ENCODE results near the gene ARAP1. TPM values are rescaled to one million over a fixed set of nuclear protein-coding genes. Genes with fewer than 3 reads are reported as not detected.

ARAP1 gene
- polyA plus RNA-seq, 1 donor from 2014 or later, result 3.5 TPM

- no peaks in the 10 kb centered on the region for H3K79me2 ChIP-seq (replicated peaks; ENCODE audit: insufficient read depth, low read length)
These were observed 34.1 kb downstream of the ARAP1 start for GRCh38 chr11:72718101-72718501.

GRCh38 chr11:72716788-72717435, 35.3 kb downstream of the ARAP1 start:
- no peaks in the 10 kb centered on the region for H3K9me3 ChIP-seq (ENCODE audit: low read length)
- H3K9me2 ChIP-seq (ENCODE audit: insufficient read depth, low read length), result no peaks in the 10 kb centered on the region
- H3K27ac ChIP-seq (ENCODE audit: low read length), result peak overlapping the region; percentile 44
- no peaks in the 10 kb centered on the region for H3K27me3 ChIP-seq (ENCODE audit: insufficient read depth, low read depth, low read length)
- peak overlapping the region; percentile 9 for H3K4me3 ChIP-seq (ENCODE audit: low read length)
- no peaks in the 10 kb centered on the region for H3F3A ChIP-seq (ENCODE audit: insufficient read depth, low read length, poor library complexity, severe bottlenecking)
- H2AFZ ChIP-seq (ENCODE audit: low read depth, low read length), result no peak overlapping the region
- no peaks in the 10 kb centered on the region for H3K79me2 ChIP-seq (replicated peaks; ENCODE audit: insufficient read depth, low read length)
- no peak overlapping the region for H3K4me2 ChIP-seq (ENCODE audit: low read length)
- H3K36me3 ChIP-seq (ENCODE audit: insufficient read depth, low read length), result no peaks in the 10 kb centered on the region
- no peak for TF ChIP-seq POLR2AphosphoS5 (IDR thresholded peaks at IDR 0.05)
- no peak for TF ChIP-seq SMC3 (conservative IDR thresholded peaks at IDR 0.05; ENCODE audit: poor library complexity)
- no peak for TF ChIP-seq REST (IDR thresholded peaks at IDR 0.05; ENCODE audit: borderline replicate concordance)
- no peak for TF ChIP-seq TAF1 (IDR thresholded peaks at IDR 0.05; ENCODE audit: low read depth)
- TF ChIP-seq RAD21 (conservative IDR thresholded peaks at IDR 0.05), result no peak
- no peaks in the 10 kb centered on the region for H4K20me1 ChIP-seq (ENCODE audit: insufficient read depth)
- H3K9ac ChIP-seq (ENCODE audit: low read length), result peak overlapping the region; percentile 27

More at GRCh38 chr11:72718101-72718501, 34.1 kb downstream of the ARAP1 start:
- Histone ChIP-seq H3K4me3 (ENCODE audit: low read length) (no peak overlapping the region), H3K9me2 (ENCODE audit: insufficient read depth, low read length) (no peaks in the 10 kb centered on the region), H3K27me3 (ENCODE audit: insufficient read depth, low read depth, low read length) (no peaks in the 10 kb centered on the region), H3K9me3 (ENCODE audit: low read length) (no peaks in the 10 kb centered on the region), H2AFZ (ENCODE audit: low read depth, low read length) (no peak overlapping the region), H3K9ac (ENCODE audit: low read length) (no peak overlapping the region), H3F3A (ENCODE audit: insufficient read depth, low read length, poor library complexity, severe bottlenecking) (no peaks in the 10 kb centered on the region), H4K20me1 (ENCODE audit: insufficient read depth) (no peaks in the 10 kb centered on the region), H3K27ac (ENCODE audit: low read length) (no peak overlapping the region), H3K4me2 (ENCODE audit: low read length) (no peak overlapping the region), H3K36me3 (ENCODE audit: insufficient read depth, low read length) (no peaks in the 10 kb centered on the region)
- TF ChIP-seq TAF1 (IDR thresholded peaks at IDR 0.05; ENCODE audit: low read depth) (no peak), CTCF (IDR thresholded peaks at IDR 0.05; ENCODE audit: poor library complexity, severe bottlenecking) (no peak), RAD21 (conservative IDR thresholded peaks at IDR 0.05) (no peak), REST (IDR thresholded peaks at IDR 0.05; ENCODE audit: borderline replicate concordance) (no peak), SMC3 (conservative IDR thresholded peaks at IDR 0.05; ENCODE audit: poor library complexity) (no peak), POLR2AphosphoS5 (IDR thresholded peaks at IDR 0.05) (no peak), EP300 (conservative IDR thresholded peaks at IDR 0.05; ENCODE audit: poor library complexity, severe bottlenecking) (no peak), EZH2 (IDR thresholded peaks at IDR 0.05; ENCODE audit: borderline replicate concordance, insufficient read depth, low read length, poor library complexity, severe bottlenecking) (no peak), MXI1 (conservative IDR thresholded peaks at IDR 0.05; ENCODE audit: poor library complexity, severe bottlenecking) (no peak)

Measured in neural cell (in vitro differentiated cells).